ENCODE data around the gene PCDHGA9.
A peak's percentile ranks its signal among the peaks of the same experiment; 100 is the strongest.
"Not testable (repeated sequence)": the region's sequence is repeated elsewhere in the genome, so short reads cannot be mapped to it uniquely, and the experiment has no call there.

PCDHGA9 gene

GRCh38 chr5:141384471-141385267 is 17.9 kb upstream of the PCDHGA9 start:
- DNase-seq (ENCODE audit: low read depth) = no peak

GRCh38 chr5:141387557-141388311 is 14.8 kb upstream of the PCDHGA9 start, which contains the start of gene PCDHGB4:
Gene PCDHGB4 (plus strand): TSS chr5:141387698. CDS start chr5:141387885, 187 bp downstream.
- DNase-seq (ENCODE audit: low read depth) = peak; percentile 56

- DNase-seq (ENCODE audit: low read depth) = no peak
Measured at GRCh38 chr5:141388661-141389060, 13.9 kb upstream of the PCDHGA9 start.

GRCh38 chr5:141389153-141390042 is 13.2 kb upstream of the PCDHGA9 start:
- DNase-seq (ENCODE audit: low read depth) = no peak

GRCh38 chr5:141392429-141393198 is 10.0 kb upstream of the PCDHGA9 start, which contains the start of gene PCDHGA8:
Gene PCDHGA8 (plus strand): TSS chr5:141392633. CDS start chr5:141392814, 181 bp downstream.
- DNase-seq (ENCODE audit: low read depth) = peak; percentile 32

GRCh38 chr5:141393267-141393666 is 9.3 kb upstream of the PCDHGA9 start:
- DNase-seq (ENCODE audit: low read depth) = no peak

- not testable (repeated sequence) for DNase-seq (ENCODE audit: low read depth)
Measured at GRCh38 chr5:141394401-141395187, 8.0 kb upstream of the PCDHGA9 start.

- peak; percentile 77 for DNase-seq (ENCODE audit: low read depth)
Measured at GRCh38 chr5:141397756-141398551, 4.6 kb upstream of the PCDHGA9 start, which contains the start of gene PCDHGB5. Gene PCDHGB5 (plus strand): TSS chr5:141397947. CDS start chr5:141398128, 181 bp downstream.

- DNase-seq (ENCODE audit: low read depth) = no peak
Measured at GRCh38 chr5:141398608-141399007, 4.0 kb upstream of the PCDHGA9 start.

- DNase-seq (ENCODE audit: low read depth) = no peak
Measured at GRCh38 chr5:141399555-141400258, 2.9 kb upstream of the PCDHGA9 start.

GRCh38 chr5:141403387-141403786 is 809 bp downstream of the PCDHGA9 start:
- no peak for DNase-seq (ENCODE audit: low read depth)

- DNase-seq (ENCODE audit: low read depth) = peak; percentile 25
Measured at GRCh38 chr5:141407790-141408505, 5.4 kb downstream of the PCDHGA9 start, which contains the start of gene PCDHGB6. Gene PCDHGB6 (plus strand): TSS chr5:141408021. CDS start chr5:141408203, 182 bp downstream.

GRCh38 chr5:141409598-141410306 is 7.2 kb downstream of the PCDHGA9 start:
- DNase-seq (ENCODE audit: low read depth) = no peak

GRCh38 chr5:141411575-141411974 is 9.0 kb downstream of the PCDHGA9 start:
- DNase-seq (ENCODE audit: low read depth) = no peak

- DNase-seq (ENCODE audit: low read depth) = peak; percentile 79
Measured at GRCh38 chr5:141412854-141413539, 10.4 kb downstream of the PCDHGA9 start, which contains the start of gene PCDHGA10. Gene PCDHGA10 (plus strand): TSS chr5:141412987. CDS start chr5:141413176, 189 bp downstream.

- DNase-seq (ENCODE audit: low read depth) = peak; percentile 42
Measured at GRCh38 chr5:141413540-141414069, 11.0 kb downstream of the PCDHGA9 start.
